Gastroesophageal sphincter (tissue), 4 donors: ENCODE data around the gene FOXQ1. TPM values are rescaled to one million over a fixed set of nuclear protein-coding genes. Genes with fewer than 3 reads are reported as not detected.

Experiments
- ATAC-seq: fragments of 150-250 bp; one replicate; pipeline ENCODE4 v1.9.1; 2016; ENCODE audit warnings: mild to moderate bottlenecking, moderate library complexity
- H3K27ac ChIP-seq, 4 donors: fragments of 200-600 bp; sonication (generic) in 3 of 4; 1 replicate in 3 of 4; 2 replicates in 1 of 4; pipeline ENCODE4 v1.5.1; 2016 to 2019
- H3K27me3 ChIP-seq: fragments of 200-600 bp; sonication (generic); one replicate; pipeline ENCODE4 v1.5.1; 2019
- H3K36me3 ChIP-seq, 2 donors: fragments of 200-600 bp; sonication (generic); one replicate each; pipeline ENCODE4 v1.5.1; 2019; ENCODE audit warnings: control low read depth in 1 of 2
- H3K4me1 ChIP-seq, 3 donors: fragments of 200-600 bp; sonication (generic); 1 replicate in 2 of 3; 2 replicates in 1 of 3; pipeline ENCODE4 v1.5.1; 2016 to 2019; ENCODE audit warnings: control low read depth in 2 of 3
- H3K4me3 ChIP-seq, 2 donors: fragments of 200-600 bp; sonication (generic); one replicate each; pipeline ENCODE4 v1.5.1; 2019; ENCODE audit warnings: mild to moderate bottlenecking in 1 of 2, moderate library complexity in 1 of 2
- H3K9me3 ChIP-seq, 3 donors: fragments of 200-600 bp; sonication (generic); one replicate each; pipeline ENCODE4 v1.5.1; 2017 to 2019; ENCODE audit warnings: control low read depth in 2 of 3
- CTCF ChIP-seq, 4 experiments: fragments of 200-600 bp in 2 of 4; fragments of 450-650 bp in 2 of 4; sonication (generic) in 1 of 4; IDR thresholded peaks; one replicate each; pipeline ENCODE4 v1.5.1; 2017 to 2019; ENCODE audit warnings: antibody characterized with exemption in 4 of 4, mild to moderate bottlenecking in 2 of 4, moderate library complexity in 2 of 4
- EP300 ChIP-seq: sonication (generic); formaldehyde crosslinking; IDR thresholded peaks from one replicate; pipeline ENCODE4 v1.6.1; 2017; ENCODE audit warnings: antibody characterized with exemption, mild to moderate bottlenecking
- POLR2A ChIP-seq, 2 donors: fragments of 450-650 bp; IDR thresholded peaks; one replicate each; pipeline ENCODE4 v1.6.1; 2017; ENCODE audit warnings: antibody characterized with exemption in 2 of 2, mild to moderate bottlenecking in 2 of 2, moderate library complexity in 1 of 2
- POLR2AphosphoS5 ChIP-seq: sonication (generic); formaldehyde crosslinking; IDR thresholded peaks from one replicate; pipeline ENCODE4 v1.6.1; 2017; ENCODE audit warnings: antibody characterized with exemption
- WGBS, 2 donors: methylation state at CpG; one replicate each; pipeline ENCODE4 v1.1.5; 2018; ENCODE audit warnings: low coverage in 1 of 2; 5-methylcytosine and 5-hydroxymethylcytosine counted together
- total RNA-seq, 4 donors: library from RNA; depleted of rRNA; stranded (reverse); fragments of >200 nt; gene quantifications; one replicate each; pipeline ENCODE4 v1.1.0, GENCODE V29; 2016

FOXQ1 gene
- total RNA-seq, 4 donors from 2014 or later = 0.40 to 7.0 (median 4.5) TPM

GRCh38 chr6:1315201-1315559, 3.3 kb downstream of the FOXQ1 start:
- Histone ChIP-seq H3K4me3 (no peak overlapping the region), H3K36me3 (no peaks in the 10 kb centered on the region), H3K27ac (no peak overlapping the region), H3K27me3 (peaks cover 26% of the 10 kb centered on the region), H3K4me1 (peaks cover 0 to 57% (median 11%) of the 10 kb centered on the region in 3 donors), H3K9me3 (no peaks in the 10 kb centered on the region)
- 100% methylated on average over 1 of the region's 1 CpG for WGBS, 2 donors
- TF ChIP-seq POLR2A (IDR thresholded peaks at IDR 0.05) (no peak), POLR2AphosphoS5 (no peak), CTCF (IDR thresholded peaks at IDR 0.05) (no peak), EP300 (no peak)
- no peak for ATAC-seq

DNA sequence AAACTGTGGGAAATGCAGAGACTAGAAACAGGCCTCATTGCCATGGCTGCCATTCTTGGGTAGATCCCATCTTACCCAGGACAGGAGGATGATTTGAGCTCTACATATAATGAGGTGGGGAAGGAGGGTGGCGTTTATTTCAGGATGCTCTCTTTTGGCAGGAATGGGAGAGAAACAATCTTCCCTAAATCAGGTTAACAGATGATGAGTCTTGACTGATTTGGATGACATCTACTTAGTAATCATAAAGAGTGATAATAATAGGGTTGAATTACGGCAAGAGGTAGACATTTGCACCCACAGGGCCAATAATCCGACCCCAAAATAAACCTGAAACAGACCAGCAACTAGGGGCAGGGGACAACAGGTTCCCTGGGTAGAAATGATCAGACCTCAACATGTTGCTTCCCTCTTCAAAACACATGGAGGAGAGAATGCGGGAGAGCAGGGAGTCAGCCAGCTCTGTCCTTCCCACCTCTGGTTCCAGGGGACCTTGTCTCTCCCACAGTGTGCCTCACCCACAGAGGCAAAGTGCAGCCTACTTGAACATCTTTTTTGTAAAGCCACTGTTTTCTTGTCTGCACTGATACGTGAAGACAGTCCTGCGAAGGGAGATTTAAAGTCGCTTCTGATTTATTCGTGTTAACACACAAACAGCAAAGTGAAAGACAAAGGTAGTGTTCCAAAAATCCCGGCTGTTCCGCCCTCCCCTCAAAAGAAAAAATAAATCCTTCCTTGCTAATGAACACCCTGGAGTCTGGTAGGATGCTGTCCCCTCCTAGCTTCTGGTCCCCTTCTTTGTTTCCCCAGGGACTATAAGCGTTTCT, 3.9 kb downstream of the FOXQ1 start:
- Histone ChIP-seq H3K4me3 (peak overlapping the region; percentile 60 to 68), H3K27me3 (peaks cover 22% of the 10 kb centered on the region), H3K9me3 (no peaks in the 10 kb centered on the region), H3K4me1 (peaks cover 0 to 56% (median 11%) of the 10 kb centered on the region in 3 donors), H3K27ac (peak overlapping the region in 2 of 4 donors; percentile 72 to 83), H3K36me3 (no peaks in the 10 kb centered on the region)
- TF ChIP-seq POLR2AphosphoS5 (no peak), CTCF (IDR thresholded peaks at IDR 0.05) (no peak), EP300 (no peak), POLR2A (IDR thresholded peaks at IDR 0.05) (no peak)
- 58 to 60% methylated on average over 10 to 11 of the region's 11 CpGs for WGBS, 2 donors
- no peak for ATAC-seq

- H3K27ac ChIP-seq = peak overlapping the region; percentile 2 to 83 (median 42)
- peak overlapping the region; percentile 60 to 68 for H3K4me3 ChIP-seq
- H3K4me1 ChIP-seq = peaks cover 0 to 48% (median 8%) of the 10 kb centered on the region in 3 donors
- H3K27me3 ChIP-seq = peaks cover 19% of the 10 kb centered on the region
- TF ChIP-seq EP300 (no peak), POLR2A (IDR thresholded peaks at IDR 0.05) (no peak), POLR2AphosphoS5 (no peak), CTCF (IDR thresholded peaks at IDR 0.05) (peak in 3 of 4 experiments; percentile 20 to 41 (median 27))
- WGBS, 2 donors = no CpG with 5 or more reads among the region's 35 CpGs
- no peaks in the 10 kb centered on the region for H3K9me3 ChIP-seq
- no peaks in the 10 kb centered on the region for H3K36me3 ChIP-seq
- ATAC-seq = no peak
Observed at GRCh38 chr6:1316489-1316971, 4.6 kb downstream of the FOXQ1 start.

- peaks cover 11% of the 10 kb centered on the region for H3K27me3 ChIP-seq
- peaks cover 2 to 48% (median 12%) of the 10 kb centered on the region in 3 donors for H3K4me1 ChIP-seq
- H3K9me3 ChIP-seq = no peaks in the 10 kb centered on the region
- WGBS, 2 donors = no CpG with 5 or more reads among the region's 43 CpGs
- no peak overlapping the region for H3K4me3 ChIP-seq
- TF ChIP-seq EP300 (no peak), CTCF (IDR thresholded peaks at IDR 0.05) (no peak), POLR2AphosphoS5 (no peak), POLR2A (IDR thresholded peaks at IDR 0.05) (no peak)
- H3K27ac ChIP-seq = peak overlapping the region in 3 of 4 donors; percentile 8 to 70 (median 65)
- H3K36me3 ChIP-seq = no peaks in the 10 kb centered on the region
- ATAC-seq = no peak
Observed at GRCh38 chr6:1317302-1317815, 5.5 kb downstream of the FOXQ1 start.
